DND-41 (cell line): ENCODE measurements around the gene WDR83.

Experiments used
- CTCF ChIP-seq: IDR thresholded peaks from 2 replicates; pipeline ENCODE4 v1.5.1; 2012; ENCODE audit warnings: borderline replicate concordance, low read length, moderate library complexity, mild to moderate bottlenecking; ENCODE audit not compliant: poor library complexity, severe bottlenecking; ENCODE audit errors: extremely low read depth
- EZH2 ChIP-seq: IDR thresholded peaks from 3 replicates; pipeline ENCODE4 v1.6.1; 2012; ENCODE audit warnings: borderline replicate concordance, low read depth, mild to moderate bottlenecking, moderate library complexity, low read length, inconsistent platforms; ENCODE audit not compliant: severe bottlenecking

GRCh38 chr19:12711187-12711586 lies 44.6 kb downstream of the WDR83 start:
- no peak for TF ChIP-seq CTCF
- TF ChIP-seq EZH2: no peak
